Motor neuron (in vitro differentiated cells): Measurements from ENCODE around the gene MIB1. TPM values are rescaled to one million over a fixed set of nuclear protein-coding genes. Genes with fewer than 3 reads are reported as not detected.
"Not testable (repeated sequence)": the region's sequence is repeated elsewhere in the genome, so short reads cannot be mapped to it uniquely, and the experiment has no call there.

ENCODE experiments used
- ATAC-seq, 8 experiments: fragments of 200-7000 bp; cut with Tn5 transposase; replicated peaks in 6 of 8; 2 replicates each; pipeline ENCODE4 v1.8.0; 2021; ENCODE audit warnings: mild to moderate bottlenecking in 8 of 8, moderate library complexity in 8 of 8
- H3K27ac ChIP-seq, 2 donors: fragments of 250-450 bp; sonication (Bioruptor Pico); 2 replicates each; pipeline ENCODE4 v1.9.0; 2021; ENCODE audit warnings: antibody characterized with exemption in 2 of 2, mild to moderate bottlenecking in 2 of 2, moderate library complexity in 1 of 2
- H3K4me1 ChIP-seq, 2 donors: fragments of 250-450 bp; sonication (Bioruptor Pico); replicated peaks in 1 of 2; 2 replicates each; pipeline ENCODE4 v1.6.1; 2021; ENCODE audit warnings: antibody characterized with exemption in 2 of 2, mild to moderate bottlenecking in 2 of 2, moderate library complexity in 1 of 2
- H3K4me3 ChIP-seq, 5 donors: fragments of 250-450 bp; sonication (Bioruptor Pico); 2 replicates each; pipeline ENCODE4 v1.9.0; 2021; ENCODE audit warnings: antibody characterized with exemption in 5 of 5, mild to moderate bottlenecking in 5 of 5, moderate library complexity in 4 of 5
- WGBS, 10 experiments: fragments of 450-650 bp; shearing (Covaris generic); methylation state at CpG; one replicate each; pipeline ENCODE4 v1.0.0; 2022; 5-methylcytosine and 5-hydroxymethylcytosine counted together
- in situ Hi-C, 9 experiments: fragments of 400-800 bp; cut with MboI; loops; one replicate each; pipeline ENCODE4 v1.15.0; 2021; ENCODE audit warnings: low sequenced_read_pairs in 9 of 9, low pct_unique_long_range_greater_than_20kb in 2 of 9; ENCODE audit not compliant: unreplicated experiment in 9 of 9
- total RNA-seq, 8 experiments: library from RNA; unstranded; fragments of 300-600 nt; gene quantifications; 2 replicates each; pipeline versions ENCODE4 v1.2.3 to v1.2.4, GENCODE V29; 2022

Gene MIB1
- total RNA-seq, 8 experiments from 2014 or later: 28.5 to 82.2 (median 45.1) TPM

GRCh38 chr18:21727702-21728101, 12.9 kb upstream of the MIB1 start:
- 17 to 100% (median 54%) methylated on average over 1 to 2 of the region's 2 CpGs; no CpG with 5 or more reads in 2 of the 10 experiments for WGBS, 10 experiments
- ATAC-seq: no peak

GRCh38 chr18:21733011-21733410, 7.6 kb upstream of the MIB1 start:
- ATAC-seq: no peak
- in situ Hi-C loops: loop anchor here in 1 of 9 experiments (25.0 kb wide), 1 partner anchor 121 kb away; the partner anchor contains the start of genes ESCO1 and SNRPD1
- Histone ChIP-seq H3K4me3 (no peak overlapping the region), H3K27ac (no peak overlapping the region), H3K4me1 (peaks cover 0 to 6% of the 10 kb centered on the region in 2 donors)
- 58 to 100% (median 63%) methylated on average over 1 to 5 of the region's 5 CpGs; no CpG with 5 or more reads in 2 of the 10 experiments for WGBS, 10 experiments

More at GRCh38 chr18:21727702-21728101, 12.9 kb upstream of the MIB1 start:
- H3K4me1 ChIP-seq: no peaks in the 10 kb centered on the region
- no peak overlapping the region for H3K4me3 ChIP-seq
- no peak overlapping the region for H3K27ac ChIP-seq
- in situ Hi-C loops: loop anchor here in 1 of 9 experiments (25.0 kb wide), 1 partner anchor 115 kb away; the partner anchor contains the start of genes ESCO1 and SNRPD1

- in situ Hi-C loops: loop anchor here in 1 of 9 experiments (25.0 kb wide), 1 partner anchor 123 kb away; the partner anchor contains the start of genes ESCO1 and SNRPD1
- Histone ChIP-seq H3K4me3 (no peak overlapping the region), H3K4me1 (peaks cover 5 to 8% of the 10 kb centered on the region in 2 donors), H3K27ac (peak overlapping the region in 1 of 2 donors; percentile 34)
- 10 to 94% (median 60%) methylated on average over 1 to 7 of the region's 12 CpGs; no CpG with 5 or more reads in 3 of the 10 experiments for WGBS, 10 experiments
- peak in 4 of 8 experiments; percentile 4 to 32 (median 6) for ATAC-seq
Observed at GRCh38 chr18:21735452-21736015, 5.1 kb upstream of the MIB1 start.

- not testable (repeated sequence) for ATAC-seq, H3K4me3 ChIP-seq, H3K27ac ChIP-seq, H3K4me1 ChIP-seq
- in situ Hi-C loops: loop anchor here in 1 of 9 experiments (25.0 kb wide), 1 partner anchor 125 kb away; the partner anchor contains the start of genes ESCO1 and SNRPD1
- WGBS, 10 experiments: 49 to 100% (median 75%) methylated on average over 1 to 4 of the region's 4 CpGs; no CpG with 5 or more reads in 1 of the 10 experiments
Observed at GRCh38 chr18:21736926-21737325, 3.7 kb upstream of the MIB1 start.

GRCh38 chr18:21739604-21740537, 721 bp upstream of the MIB1 start:
- Histone ChIP-seq H3K4me1 (peaks cover 8 to 17% of the 10 kb centered on the region in 2 donors), H3K27ac (peak overlapping the region; percentile 19 to 38), H3K4me3 (peak overlapping the region; percentile 24 to 89 (median 80))
- 0 to 64% (median 50%) methylated on average over 4 to 20 of the region's 21 CpGs for WGBS, 10 experiments
- ATAC-seq: peak; percentile 0 to 25 (median 3)
- in situ Hi-C loops: loop anchor here in 1 of 9 experiments (25.0 kb wide), 1 partner anchor 128 kb away; the partner anchor contains the start of genes ESCO1 and SNRPD1

GRCh38 chr18:21741312-21741561, 645 bp downstream of the MIB1 start:
- in situ Hi-C loops: loop anchor here in 1 of 9 experiments (25.0 kb wide), 1 partner anchor 129 kb away; the partner anchor contains the start of genes ESCO1 and SNRPD1

GRCh38 chr18:21741562-21742314, 1.1 kb downstream of the MIB1 start:
- ATAC-seq: peak; percentile 3 to 14 (median 6)
- 0 to 2% (median 0%) methylated on average over 1 to 35 of the region's 49 CpGs; no CpG with 5 or more reads in 1 of the 10 experiments for WGBS, 10 experiments
- peak overlapping the region; percentile 93 to 97 for H3K27ac ChIP-seq
- in situ Hi-C loops: loop anchor here in 1 of 9 experiments (25.0 kb wide), 1 partner anchor 129 kb away; the partner anchor contains the start of genes ESCO1 and SNRPD1
- peaks cover 4 to 17% of the 10 kb centered on the region in 2 donors for H3K4me1 ChIP-seq
- H3K4me3 ChIP-seq: peak overlapping the region; percentile 65 to 89 (median 87)

More at GRCh38 chr18:21741312-21741561, 645 bp downstream of the MIB1 start:
- H3K4me3 ChIP-seq: peak overlapping the region; percentile 65 to 89 (median 87)
- no CpG with 5 or more reads among the region's 41 CpGs for WGBS, 10 experiments
- ATAC-seq: no peak
- peaks cover 2 to 17% of the 10 kb centered on the region in 2 donors for H3K4me1 ChIP-seq
- H3K27ac ChIP-seq: peak overlapping the region; percentile 93 to 97

- in situ Hi-C loops: loop anchor here in 1 of 9 experiments (25.0 kb wide), 1 partner anchor 130 kb away; the partner anchor contains the start of genes ESCO1 and SNRPD1
- Histone ChIP-seq H3K4me1 (peaks cover 6 to 21% of the 10 kb centered on the region in 2 donors), H3K4me3 (peak overlapping the region; percentile 65 to 89 (median 87)), H3K27ac (no peak overlapping the region)
- 0 to 60% (median 19%) methylated on average over 2 to 5 of the region's 5 CpGs; no CpG with 5 or more reads in 1 of the 10 experiments for WGBS, 10 experiments
- no peak for ATAC-seq
Observed at GRCh38 chr18:21742315-21742687, 1.7 kb downstream of the MIB1 start.

GRCh38 chr18:21743166-21743832, 2.7 kb downstream of the MIB1 start:
- peaks cover 6 to 21% of the 10 kb centered on the region in 2 donors for H3K4me1 ChIP-seq
- in situ Hi-C loops: loop anchor here in 1 of 9 experiments (25.0 kb wide), 1 partner anchor 131 kb away; the partner anchor contains the start of genes ESCO1 and SNRPD1
- H3K4me3 ChIP-seq: peak overlapping the region in 3 of 5 donors; percentile 80 to 89 (median 87)
- ATAC-seq: no peak
- whole genome bisulfite sequencing, 10 experiments: 69 to 100% (median 85%) methylated on average over 2 to 7 of the region's 7 CpGs
- H3K27ac ChIP-seq: no peak overlapping the region

- no peak overlapping the region for H3K27ac ChIP-seq
- peaks cover 4 to 16% of the 10 kb centered on the region in 2 donors for H3K4me1 ChIP-seq
- WGBS, 10 experiments: 72 to 100% (median 95%) methylated on average over 2 to 5 of the region's 5 CpGs
- in situ Hi-C loops: loop anchor here in 1 of 9 experiments (25.0 kb wide), 1 partner anchor 133 kb away; the partner anchor contains the start of genes ESCO1 and SNRPD1
- H3K4me3 ChIP-seq: no peak overlapping the region
- ATAC-seq: no peak
Observed at GRCh38 chr18:21745231-21745630, 4.6 kb downstream of the MIB1 start.

GRCh38 chr18:21747268-21747667, 6.7 kb downstream of the MIB1 start:
- no peak for ATAC-seq
- Histone ChIP-seq H3K4me1 (peaks cover 4 to 16% of the 10 kb centered on the region in 2 donors), H3K27ac (no peak overlapping the region), H3K4me3 (no peak overlapping the region)
- WGBS, 10 experiments: 33 to 88% (median 69%) methylated on average over 1 to 2 of the region's 2 CpGs; no CpG with 5 or more reads in 1 of the 10 experiments
- in situ Hi-C loops: loop anchor here in 1 of 9 experiments (25.0 kb wide), 1 partner anchor 135 kb away; the partner anchor contains the start of genes ESCO1 and SNRPD1
